ENCODE data around the gene PLCG1.
A peak's percentile ranks its signal among the peaks of the same experiment; 100 is the strongest.

PLCG1 gene

DNA sequence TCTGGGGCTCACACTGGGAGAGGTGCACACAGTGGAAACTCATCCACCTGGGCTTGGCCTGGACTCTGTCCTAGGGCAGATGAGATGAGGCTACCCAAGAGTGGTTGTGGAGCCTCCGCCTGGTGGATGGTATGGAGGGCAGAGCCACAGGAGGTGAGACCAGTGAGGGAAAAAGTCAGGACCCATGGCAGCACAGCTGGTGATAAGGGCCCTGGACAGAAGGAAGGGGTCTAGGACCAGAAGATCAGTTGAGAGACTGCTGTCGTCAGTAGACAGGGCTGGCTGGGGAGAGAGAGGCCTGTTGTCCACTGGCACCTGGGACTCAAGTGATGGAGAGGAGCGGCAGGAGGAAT lies 29.8 kb downstream of the PLCG1 start:
- DNase-seq (ENCODE audit: low spot score), result no peak

DNA sequence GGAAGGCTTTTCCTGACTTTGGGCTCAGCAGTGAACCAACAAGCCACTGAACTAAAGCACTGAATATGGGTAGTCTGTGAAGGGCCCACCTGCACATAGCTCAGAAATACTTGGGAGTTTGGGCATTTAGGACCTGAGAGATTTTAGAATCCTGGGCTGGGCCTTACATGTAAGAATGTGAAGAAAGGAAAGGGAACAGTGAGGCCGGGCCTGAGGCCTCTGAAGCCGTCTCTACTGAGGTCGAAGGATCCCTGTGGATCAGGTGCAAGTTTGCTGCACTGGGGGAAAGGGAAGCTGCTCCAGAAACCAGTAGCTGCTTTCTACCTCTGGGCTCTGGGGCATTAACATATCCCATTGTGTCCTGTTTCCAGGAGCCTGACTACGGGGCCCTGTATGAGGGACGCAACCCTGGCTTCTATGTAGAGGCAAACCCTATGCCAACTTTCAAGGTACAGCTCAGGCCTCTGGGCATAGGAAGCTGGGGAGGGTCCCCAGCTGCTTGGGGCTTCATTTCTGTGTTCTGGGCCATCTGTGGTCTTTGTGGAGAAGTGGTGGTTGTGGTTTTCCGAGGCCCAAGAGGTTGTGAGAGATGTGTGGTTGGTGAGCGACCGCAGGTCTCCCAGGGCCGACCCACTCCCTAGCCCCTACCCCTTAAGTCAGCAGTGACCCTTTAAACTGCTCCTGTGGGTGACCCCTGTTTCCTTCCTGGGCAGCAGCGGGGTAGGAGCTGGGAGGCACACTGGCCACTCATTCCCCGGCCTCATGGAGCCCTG lies 30.3 kb downstream of the PLCG1 start:
- DNase-seq (ENCODE audit: low spot score), result no peak

DNA sequence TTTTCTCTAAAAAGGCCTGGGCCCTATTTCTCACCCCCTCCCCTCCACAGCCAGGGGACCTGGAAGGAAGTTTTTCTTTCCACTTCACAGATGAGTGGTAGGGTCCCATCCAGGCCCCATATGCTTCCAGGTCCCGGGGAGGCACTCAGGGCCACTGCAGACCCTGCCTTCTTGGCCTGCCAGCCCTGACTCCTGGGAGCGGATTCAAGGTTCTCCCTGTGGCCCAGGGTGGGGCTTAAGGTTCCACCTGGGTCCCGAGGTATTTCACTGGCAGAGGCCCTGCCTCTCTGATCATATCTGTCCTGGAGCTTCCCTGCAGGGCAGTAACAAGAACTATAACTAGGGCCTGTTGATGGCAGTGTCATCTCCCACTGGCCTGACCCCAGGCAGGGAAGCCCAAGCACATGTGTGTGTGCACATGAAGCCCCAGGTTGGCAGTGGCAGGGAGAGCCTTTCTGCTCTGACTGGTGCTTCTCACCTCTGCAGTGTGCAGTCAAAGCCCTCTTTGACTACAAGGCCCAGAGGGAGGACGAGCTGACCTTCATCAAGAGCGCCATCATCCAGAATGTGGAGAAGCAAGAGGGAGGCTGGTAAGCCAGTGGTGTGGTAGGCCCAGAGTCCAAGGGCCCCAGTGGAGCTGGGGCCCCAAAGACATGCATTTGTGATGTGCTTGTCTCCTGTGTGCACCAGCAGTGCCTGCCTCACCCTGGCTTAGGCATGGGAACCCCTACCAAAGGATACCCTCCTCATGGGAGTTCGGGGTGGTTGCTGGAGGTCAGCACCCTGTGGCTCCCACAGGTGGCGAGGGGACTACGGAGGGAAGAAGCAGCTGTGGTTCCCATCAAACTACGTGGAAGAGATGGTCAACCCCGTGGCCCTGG lies 31.2 kb downstream of the PLCG1 start:
- no peak for DNase-seq (ENCODE audit: low spot score)

DNA sequence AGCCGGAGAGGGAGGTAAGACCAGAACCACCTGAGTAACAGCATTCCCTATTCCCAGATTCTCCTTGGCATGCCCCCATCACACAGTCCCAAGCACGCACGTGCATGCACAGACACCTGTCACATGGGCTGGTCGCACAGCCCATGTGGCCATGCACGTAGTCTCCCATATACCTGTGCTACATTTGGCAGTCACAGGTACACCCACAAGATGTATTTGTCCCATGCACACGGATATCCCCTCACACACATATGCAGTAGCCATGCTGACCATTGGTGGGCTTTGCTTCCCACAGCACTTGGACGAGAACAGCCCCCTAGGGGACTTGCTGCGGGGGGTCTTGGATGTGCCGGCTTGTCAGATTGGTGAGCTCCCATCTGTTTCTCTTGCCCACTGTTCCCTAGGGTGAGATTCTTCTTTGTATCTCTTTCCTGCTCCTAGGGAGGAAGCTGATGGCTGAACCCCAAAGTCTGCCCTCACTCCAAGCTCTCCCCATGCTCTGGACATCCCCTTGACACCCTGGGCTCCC lies 31.9 kb downstream of the PLCG1 start:
- DNase-seq (ENCODE audit: low spot score), result no peak

DNA sequence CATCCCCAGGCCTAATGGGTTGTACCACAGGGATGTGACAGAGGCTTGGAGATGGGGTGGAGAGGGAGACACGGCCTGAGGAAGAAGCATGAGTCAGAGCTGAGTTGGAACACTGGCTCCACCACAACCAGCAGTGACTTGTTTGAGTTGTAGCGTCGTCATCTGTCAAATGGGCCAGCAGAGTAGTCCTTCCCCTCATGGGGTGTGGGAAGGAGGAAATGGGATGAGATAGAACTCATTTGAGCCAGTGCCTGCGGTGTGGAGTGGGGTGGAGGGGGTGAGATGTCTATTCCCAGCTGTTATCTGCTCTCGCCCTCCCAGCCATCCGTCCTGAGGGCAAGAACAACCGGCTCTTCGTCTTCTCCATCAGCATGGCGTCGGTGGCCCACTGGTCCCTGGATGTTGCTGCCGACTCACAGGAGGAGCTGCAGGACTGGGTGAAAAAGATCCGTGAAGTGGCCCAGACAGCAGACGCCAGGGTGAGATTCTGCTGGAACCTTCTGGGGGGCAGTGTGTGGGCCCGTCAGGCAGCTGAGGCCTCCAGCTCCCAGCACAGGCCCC lies 32.5 kb downstream of the PLCG1 start:
- peak; percentile 41 for DNase-seq (ENCODE audit: low spot score)

DNA sequence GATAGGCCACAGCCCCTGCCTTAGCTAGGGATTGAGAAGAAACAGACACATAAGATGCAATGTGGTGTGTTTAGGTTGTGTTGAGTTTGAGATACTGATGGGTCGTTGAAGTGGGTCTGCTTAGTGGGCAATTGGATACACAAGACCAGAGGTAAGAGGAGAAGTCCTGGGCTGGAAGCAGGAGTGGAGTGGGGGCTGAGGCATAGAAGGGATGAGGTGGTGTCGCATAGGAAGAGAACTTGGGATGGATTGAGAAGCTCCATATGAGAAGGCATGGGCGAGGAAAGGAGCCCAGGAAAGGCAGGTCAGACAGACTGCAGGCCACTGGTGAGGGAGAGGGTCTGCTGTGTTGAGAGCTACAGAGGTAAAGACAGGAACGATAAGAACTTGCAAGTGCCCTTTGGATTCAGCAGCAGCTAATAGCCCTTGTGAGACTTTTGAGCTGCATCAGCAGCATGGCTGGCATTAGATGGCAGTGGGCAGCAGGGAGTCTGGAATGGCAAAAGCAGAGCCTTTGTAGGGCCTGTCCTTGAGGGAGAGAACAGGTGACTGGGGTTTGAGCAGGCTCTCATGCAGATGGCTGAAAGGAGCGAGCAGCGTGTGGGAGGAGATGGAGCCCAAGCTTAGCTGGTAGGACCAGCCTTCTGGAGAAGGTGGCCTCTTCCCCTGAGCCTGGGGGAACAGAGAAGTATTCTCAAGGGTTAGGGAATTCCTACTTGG lies 33.2 kb downstream of the PLCG1 start:
- no peak for DNase-seq (ENCODE audit: low spot score)

DNA sequence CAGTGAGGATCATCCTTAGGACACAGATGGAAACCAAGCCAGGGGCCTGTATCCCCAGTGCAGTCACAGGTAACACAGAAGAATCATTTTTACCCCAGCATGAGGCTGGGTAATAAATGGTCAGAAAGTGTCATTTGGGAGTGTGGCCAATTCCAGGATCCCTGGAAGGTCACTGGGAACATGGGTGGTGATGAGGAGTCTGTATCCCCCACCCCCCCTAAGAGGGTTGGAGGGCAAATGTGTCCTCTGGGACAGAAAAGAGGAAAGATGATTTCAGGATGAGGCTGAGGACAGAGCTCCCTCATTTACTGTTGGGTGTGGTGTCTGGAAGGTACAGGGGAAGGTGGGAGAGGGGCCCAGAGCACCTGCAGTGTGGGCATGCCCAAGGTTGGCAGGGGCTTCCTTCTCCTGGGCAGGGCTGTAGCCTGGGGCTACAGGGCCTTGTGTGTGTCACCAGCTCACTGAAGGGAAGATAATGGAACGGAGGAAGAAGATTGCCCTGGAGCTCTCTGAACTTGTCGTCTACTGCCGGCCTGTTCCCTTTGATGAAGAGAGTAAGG lies 34.5 kb downstream of the PLCG1 start:
- DNase-seq (ENCODE audit: low spot score), result no peak

DNA sequence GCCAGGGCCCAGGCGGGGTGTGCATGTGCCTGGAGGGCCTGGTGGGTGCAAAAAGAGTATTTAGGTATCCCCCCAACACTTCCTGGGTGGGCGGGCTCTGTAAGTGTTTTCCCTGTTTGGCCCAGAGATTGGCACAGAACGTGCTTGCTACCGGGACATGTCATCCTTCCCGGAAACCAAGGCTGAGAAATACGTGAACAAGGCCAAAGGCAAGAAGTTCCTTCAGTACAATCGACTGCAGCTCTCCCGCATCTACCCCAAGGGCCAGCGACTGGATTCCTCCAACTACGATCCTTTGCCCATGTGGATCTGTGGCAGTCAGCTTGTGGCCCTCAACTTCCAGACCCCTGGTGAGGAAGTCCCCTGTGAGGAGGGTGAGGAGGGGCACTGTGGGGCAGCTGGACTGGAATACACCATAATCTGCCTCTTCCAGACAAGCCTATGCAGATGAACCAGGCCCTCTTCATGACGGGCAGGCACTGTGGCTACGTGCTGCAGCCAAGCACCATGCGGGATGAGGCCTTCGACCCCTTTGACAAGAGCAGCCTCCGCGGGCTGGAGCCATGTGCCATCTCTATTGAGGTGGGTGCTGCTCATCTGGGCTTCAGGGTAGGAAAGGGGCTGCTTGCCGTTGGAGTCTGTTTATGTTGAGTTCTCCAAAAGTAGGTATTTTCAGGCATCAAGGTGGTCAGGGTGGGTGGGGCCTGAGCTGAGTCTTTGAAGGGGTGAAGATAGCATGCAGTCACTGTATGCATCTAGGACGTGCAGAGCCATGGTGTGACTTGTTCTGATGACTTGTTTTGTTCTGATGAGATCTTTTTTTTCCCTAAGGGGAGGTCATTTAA lies 35.2 kb downstream of the PLCG1 start:
- DNase-seq (ENCODE audit: low spot score), result no peak

DNA sequence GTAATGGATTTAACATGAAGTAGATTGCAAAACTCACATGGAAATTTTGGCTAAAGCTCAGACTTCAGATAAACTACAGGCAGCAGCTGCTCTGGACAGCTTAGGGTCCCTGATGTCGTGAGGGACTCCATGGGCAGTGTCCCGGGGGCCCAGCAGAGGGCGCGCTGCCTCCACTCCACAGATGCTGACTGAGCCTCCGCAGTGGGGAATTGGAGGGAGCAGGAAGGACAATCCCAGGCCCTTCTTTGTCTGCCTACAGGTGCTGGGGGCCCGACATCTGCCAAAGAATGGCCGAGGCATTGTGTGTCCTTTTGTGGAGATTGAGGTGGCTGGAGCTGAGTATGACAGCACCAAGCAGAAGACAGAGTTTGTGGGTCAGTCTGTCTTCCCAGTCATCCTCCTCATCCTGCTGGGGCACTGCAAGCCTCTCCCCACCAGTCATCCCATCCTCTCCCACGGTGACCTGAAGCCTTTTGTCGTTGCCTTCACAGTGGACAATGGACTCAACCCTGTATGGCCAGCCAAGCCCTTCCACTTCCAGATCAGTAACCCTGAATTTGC lies 35.9 kb downstream of the PLCG1 start:
- DNase-seq (ENCODE audit: low spot score), result peak; percentile 86

DNA sequence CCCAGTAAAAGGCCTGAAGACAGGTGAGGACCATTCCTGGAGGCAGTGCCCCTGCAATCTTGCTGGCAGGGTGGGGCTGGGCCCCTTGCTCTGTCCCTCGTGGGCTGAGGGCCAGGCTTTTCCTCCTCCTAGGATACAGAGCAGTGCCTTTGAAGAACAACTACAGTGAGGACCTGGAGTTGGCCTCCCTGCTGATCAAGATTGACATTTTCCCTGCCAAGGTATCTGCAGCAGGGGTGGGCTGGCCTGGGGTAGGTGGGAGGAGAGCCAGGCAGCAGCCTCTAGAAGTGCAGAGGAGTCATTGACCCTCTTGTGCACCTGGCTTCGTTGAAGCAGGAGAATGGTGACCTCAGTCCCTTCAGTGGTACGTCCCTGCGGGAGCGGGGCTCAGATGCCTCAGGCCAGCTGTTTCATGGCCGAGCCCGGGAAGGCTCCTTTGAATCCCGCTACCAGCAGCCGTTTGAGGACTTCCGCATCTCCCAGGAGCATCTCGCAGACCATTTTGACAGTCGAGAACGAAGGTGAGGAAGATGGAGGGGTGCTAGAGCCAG lies 36.5 kb downstream of the PLCG1 start:
- no peak for DNase-seq (ENCODE audit: low spot score)

DNA sequence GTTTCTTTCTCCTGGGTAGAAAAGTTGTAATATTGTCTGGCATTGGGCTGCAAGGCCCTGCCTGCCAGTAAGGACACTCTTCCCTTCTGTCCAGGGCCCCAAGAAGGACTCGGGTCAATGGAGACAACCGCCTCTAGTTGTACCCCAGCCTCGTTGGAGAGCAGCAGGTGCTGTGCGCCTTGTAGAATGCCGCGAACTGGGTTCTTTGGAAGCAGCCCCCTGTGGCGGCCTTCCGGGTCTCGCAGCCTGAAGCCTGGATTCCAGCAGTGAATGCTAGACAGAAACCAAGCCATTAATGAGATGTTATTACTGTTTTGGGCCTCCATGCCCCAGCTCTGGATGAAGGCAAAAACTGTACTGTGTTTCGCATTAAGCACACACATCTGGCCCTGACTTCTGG lies 37.0 kb downstream of the PLCG1 start:
- DNase-seq (ENCODE audit: low spot score), result no peak

DNA sequence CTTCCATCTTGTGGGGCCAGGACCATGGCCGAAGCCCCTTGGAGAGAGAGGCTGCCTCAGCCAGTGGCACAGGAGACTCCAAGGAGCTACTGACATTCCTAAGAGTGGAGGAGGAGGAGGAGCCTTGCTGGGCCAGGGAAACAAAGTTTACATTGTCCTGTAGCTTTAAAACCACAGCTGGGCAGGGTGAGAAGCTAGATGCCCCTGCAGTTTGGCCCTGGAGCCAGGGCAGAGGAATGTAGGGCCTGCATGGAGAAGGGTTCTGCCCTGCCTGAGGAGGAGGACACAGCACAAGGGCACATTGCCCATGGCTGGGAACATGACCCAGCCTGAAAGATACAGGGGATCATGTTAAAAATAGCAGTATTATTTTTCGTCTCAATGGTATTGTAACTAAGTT lies 37.4 kb downstream of the PLCG1 start:
- no peak for DNase-seq (ENCODE audit: low spot score)

DNA sequence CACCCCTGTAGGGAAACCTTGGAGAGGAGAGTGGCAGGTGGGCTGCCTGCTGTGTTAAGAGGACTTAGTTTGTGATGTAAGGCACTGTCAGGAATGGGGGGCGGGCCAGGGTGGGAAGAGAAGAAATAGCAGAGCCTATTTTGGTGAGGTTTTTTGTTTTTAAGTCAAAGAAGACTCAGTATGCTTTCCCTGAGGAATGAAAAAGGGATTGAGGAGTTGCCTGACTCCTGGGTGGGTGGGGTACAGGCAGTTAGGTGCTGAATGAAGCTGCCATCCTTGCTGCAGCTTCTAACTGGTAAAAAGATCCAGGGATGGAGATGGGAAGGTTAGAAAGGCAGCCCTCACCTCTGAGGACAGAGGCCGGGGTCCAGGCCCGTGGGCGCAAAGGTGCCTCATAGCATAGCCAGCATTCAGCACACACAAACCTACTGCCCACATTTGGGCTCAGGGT lies 37.9 kb downstream of the PLCG1 start:
- DNase-seq (ENCODE audit: low spot score), result no peak

DNA sequence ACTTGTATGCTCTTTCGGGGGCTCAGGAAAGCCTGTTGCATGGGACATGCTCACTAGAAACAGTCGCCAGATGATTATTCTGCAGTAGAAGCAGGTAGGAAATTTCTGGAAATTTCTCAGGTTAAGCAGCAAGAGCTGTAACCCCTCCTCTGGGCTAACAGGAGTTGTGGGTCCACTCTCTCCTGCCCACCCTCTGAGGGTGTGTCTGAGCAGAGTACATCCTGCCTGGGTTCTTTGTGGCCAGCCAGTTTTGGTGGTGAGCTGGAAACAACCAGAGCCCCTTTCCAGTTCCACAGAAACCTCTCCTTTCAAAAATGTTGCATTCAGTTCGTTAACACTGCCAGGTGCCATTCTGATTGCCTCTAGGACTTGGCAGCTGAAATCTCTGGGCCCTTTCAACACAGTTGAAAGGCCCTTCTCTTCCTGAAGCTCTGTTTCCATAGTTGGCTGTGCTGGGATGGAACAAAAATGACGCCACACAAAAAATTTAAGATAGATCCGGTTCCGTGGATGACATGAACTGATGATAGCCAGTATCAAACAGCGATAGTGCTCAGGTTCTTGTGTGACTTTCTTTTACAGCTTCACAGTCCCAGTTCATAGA lies 38.5 kb downstream of the PLCG1 start:
- no peak for DNase-seq (ENCODE audit: low spot score)

DNA sequence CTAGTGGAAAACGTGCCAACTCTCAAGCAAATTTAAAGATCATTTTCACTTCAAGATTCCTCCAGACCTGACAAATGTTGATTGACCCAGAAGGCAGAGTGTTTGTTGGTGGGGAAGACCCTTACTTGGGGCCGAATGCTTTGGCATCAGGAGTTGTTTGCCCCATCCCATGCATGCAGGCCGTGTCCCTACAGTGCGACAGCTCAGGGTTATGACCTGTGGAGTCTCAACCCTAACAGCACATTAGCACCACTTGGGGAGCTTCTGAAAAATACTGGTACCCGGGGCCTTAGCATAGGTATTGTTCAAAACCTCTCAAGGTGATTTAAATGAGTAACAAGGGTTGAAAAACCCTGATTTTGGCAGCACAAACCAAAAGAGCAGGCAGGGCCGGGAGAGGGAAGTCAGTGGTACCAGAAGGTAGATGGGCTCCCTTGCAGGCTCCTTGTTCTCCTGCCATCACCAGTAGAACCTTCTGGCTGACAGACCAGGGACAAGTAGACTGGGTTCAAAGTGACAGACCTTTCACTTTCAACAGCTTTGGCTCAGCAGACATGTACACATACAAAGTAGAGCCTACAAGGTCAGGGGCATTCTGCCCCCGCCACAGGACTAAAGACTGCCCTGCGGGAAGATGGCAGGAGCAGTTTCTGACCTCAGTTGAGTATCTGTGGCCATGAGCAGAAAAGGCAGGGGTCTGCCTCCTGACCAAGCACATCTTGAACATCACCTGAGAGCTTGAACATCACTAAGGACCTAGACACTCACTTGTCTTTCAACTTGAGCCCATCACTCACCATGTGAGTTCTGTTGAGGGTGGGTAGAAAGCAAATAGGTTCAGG lies 39.6 kb downstream of the PLCG1 start:
- no peak for DNase-seq (ENCODE audit: low spot score)

DNA sequence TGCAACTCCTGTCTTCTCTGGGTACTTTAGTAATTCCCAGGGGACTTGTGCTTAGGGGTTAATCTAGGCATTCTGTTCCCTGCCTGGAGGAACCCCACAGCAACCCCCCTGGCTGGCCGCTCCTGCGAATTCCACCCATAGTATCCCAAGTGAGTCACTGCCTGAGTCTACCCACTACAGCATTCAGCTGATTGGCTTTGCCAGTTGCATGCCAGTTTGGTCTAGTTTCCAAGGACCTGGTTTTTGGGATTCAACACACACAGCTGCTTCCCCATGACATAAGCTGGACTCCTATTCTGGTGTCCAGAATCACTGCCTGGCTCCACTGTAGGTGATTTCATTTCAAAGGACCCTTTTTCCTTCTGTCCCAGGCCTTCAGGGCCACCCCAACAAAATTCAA lies 40.3 kb downstream of the PLCG1 start:
- peak; percentile 89 for DNase-seq (ENCODE audit: low spot score)

DNA sequence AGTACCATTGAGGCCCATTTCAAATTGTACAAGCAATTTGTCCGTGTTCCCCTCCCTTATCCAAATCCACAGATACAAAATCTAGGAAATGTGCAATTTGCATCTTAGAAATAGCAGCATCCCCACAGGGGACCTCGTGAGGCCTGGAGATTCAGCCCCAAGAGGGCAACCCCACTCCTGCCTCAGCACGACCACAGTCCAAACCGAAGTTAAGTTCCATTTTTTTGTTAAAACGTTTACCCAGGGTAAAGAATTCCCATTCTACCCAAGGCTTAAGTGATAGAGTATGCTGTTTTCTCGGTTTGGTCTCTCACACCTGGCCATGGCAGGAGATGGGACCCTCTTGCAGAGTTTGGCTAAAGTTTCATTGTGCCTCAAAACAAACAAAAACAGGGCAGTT lies 41.2 kb downstream of the PLCG1 start:
- DNase-seq (ENCODE audit: low spot score), result no peak

DNA sequence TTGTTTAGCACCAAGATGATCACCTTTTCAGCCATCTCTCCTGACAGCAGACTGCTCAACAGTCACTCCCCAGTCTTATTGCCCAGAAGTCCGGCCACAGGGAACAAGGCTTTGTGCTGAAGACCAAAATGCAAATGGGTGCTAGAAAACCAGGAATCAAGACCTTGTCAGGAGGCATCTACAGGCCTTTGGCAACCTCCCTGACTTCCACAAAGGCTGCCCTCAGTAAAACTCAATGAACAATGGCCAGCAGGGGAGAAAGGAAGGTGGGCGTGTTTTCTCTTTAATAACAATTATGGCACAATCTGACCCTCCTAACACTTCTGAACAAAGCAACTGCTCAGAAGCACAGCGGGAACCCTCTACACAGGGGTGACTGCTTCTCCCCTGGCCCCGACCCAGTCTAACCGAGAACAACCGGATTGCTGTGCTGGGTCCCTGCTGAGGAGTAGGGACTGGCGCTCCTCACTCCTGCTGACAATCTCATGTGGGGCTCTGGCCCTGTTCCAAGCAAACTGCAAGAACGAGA lies 41.6 kb downstream of the PLCG1 start:
- DNase-seq (ENCODE audit: low spot score), result no peak

DNA sequence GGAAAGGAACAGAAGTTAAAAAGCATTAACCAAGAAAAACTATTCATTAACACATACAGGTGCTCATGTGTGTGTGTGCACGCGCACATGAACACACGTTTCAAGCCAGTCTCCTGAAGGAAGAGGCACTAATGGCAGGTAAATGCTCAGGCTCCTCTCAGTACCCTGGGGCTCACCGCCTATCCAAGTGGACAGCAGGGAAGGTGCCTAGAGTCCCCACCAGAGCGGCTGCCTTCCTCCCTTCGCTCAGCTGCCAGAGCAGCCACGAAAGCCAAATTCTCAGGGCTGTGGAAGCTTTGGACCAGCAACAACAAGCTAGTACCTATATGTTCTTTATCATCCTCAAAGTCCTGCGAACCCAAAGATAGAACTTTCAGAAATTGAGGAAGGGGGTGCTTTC lies 42.6 kb downstream of the PLCG1 start:
- no peak for DNase-seq (ENCODE audit: low spot score)

Data from AG08396 (cell line).